ACHN (cell line): ENCODE results near the gene LRFN3.

ENCODE experiments used
- DNase-seq: peaks from one replicate; pipeline ENCODE4 v3.0.0-alpha.2; 2015
- in situ Hi-C: cut with HindIII; loops from 2 replicates; pipeline ENCODE4 v1.10.0; 2017; ENCODE audit warnings: low sequenced_read_pairs, low pct_ligation_motif_present, low pct_unique_long_range_greater_than_20kb

The LRFN3 gene

DNA sequence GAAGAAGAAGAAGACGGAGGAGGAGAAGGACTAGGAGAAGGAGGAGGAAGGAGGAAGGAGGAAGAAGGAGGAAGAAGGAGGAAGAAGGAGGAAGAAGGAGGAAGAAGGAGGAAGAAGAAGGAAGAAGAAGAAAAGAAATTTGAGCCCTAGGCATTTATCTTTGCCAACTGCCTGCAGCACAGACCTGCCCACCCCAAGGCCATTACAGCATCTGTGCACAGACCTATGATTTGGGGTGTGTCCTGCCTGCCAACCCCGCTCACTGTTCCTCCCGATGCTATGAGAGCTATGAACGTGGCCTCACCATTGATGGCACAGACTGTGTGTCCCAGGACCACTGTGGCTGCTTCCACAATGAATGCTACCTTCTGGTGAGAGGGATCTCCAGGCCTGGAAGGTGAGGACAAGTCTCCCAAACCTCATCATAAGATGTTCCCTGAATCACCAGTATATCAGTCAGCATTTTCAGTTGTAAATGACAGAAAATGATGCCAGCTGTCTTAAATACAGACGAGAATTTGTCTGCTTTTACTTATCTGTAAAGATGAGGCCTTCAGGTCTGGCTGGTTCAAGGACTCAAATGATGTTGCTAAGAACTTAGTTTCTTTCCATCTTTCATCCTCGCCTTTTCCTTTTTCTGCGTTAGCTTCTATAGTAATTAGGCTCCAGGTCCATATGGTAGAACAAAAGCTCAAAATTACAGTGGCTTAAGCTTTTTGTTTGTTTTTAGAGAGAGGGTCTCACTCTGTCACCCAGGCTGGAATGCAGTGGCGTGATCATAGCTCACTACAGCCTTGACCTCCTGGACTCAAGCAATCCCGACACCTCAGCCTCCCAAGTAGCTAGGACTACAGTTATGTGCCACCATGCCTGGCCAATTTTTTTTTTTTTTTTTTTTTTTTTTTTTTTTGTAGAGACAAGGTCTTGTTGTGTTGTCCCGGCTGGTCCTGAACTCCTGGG is 54.9 kb downstream of the LRFN3 start:
- DNase-seq: no peak
- in situ Hi-C loops: no loop called here

DNA sequence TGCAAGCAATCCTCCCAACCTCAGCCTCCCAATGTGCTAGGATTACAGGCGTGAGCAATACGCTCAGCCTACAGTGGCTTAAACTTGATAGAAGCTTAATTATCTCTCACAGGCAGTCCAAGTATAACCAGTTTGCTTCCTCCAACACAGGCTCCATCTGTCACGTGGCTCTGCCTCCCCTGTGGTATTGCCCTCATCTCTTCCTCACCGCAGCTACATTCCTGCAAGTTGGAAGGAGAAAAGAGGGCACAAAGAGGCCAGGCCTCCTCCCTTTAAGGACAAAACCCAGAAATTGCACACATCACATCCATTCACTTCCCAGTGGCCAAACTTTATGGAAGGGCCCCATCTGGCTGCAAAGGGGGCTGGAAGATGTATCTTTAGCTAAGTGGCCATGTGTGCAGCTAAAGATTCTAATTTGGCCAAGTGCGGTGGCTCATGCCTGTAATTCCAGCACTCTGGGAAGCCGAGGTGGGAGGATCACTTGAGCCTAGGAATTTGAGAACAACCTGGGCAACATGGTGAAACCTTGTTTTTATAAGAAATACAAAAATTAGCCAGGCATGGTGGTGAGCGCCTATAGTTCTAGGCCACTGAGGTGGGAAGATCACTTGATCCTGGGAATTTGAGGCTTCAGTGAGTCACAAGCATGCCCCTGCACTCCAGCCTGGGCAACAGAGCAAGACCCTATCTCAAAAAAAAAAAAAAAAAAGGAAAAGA is 55.7 kb downstream of the LRFN3 start:
- no peak for DNase-seq
- in situ Hi-C loops: no loop called here

DNA sequence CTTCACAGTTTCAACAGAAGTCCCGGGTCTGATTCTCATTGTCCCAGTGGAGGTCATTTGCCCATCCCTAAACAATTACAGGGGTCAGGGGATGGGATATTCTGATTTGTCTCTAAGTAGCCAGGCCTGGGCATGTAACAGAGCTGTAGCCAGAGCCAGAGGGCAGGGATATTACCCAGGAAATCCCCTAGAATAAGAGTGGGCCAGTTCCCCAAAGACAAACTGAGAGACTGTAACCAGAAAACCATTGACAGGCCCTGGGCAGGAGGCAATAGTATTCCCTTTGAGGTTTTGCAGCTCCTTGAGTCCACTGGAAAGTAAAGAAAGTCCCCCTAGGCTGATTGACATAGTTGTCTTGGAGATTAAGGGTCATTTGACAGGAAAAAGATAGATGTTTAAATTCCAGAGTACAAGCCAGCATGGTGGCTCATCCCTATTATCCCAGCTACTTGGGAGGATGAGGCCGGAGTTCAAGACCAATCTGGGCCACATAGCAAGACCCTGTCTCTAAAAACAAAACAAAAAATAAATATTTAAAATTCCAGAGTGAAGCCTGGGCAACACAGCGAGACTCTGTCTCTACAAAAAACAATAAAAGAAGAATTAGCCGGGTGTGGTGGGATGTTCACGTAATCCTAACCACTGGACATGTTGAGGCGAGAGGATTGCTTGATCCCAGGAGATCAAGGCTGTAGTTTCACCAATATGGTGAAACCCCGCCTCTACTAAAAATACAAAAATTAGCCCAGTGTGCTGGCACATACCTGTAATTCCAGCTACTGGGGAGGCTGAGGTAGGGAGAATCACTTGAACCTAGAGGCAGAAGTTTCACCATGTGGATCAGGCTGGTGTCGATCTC is 57.0 kb downstream of the LRFN3 start:
- in situ Hi-C loops: no loop called here
- DNase-seq: no peak

DNA sequence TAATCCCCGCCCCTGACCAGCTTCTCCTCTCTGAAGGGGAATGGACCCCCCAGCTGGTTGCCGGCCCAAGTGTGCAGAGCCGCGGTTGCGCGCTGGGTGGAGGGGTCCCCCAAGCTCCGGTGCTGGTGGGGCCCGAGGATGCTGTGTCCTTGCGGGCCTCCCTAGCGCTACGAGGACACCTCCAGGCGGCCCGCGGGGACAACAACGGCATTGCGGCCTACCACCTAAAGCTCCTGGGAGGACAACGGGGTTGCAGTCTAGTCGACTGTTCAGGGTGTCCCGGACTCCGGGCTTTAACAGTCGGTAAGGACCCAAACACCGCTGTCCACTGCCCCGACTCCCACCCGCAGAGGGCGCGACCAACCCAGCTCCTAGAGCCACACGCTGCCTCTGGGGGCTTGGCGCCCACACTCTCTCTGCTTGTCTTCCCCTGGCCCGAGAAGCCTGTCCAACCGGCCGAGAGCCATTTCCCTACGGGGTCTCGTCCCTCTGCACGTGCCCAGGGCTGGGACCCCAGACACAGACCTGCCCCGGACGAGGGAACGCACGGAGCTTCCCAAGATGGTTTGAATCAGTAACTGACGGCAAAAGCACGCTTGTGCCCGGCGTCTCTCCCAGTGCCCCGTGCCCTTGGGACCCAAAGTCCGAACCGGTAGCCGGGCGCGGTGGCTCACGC is 57.9 kb downstream of the LRFN3 start:
- DNase-seq: no peak
- in situ Hi-C loops: no loop called here
